ENCODE measurements around the gene MYLIP. TPM values are rescaled to one million over a fixed set of nuclear protein-coding genes. Genes with fewer than 3 reads are reported as not detected.

The MYLIP gene
- total RNA-seq, 1 donor from 2014 or later = 12.9 TPM

GRCh38 chr6:16132909-16133308 lies 4.0 kb downstream of the MYLIP start:
- TF ChIP-seq CTCF (IDR thresholded peaks at IDR 0.05; ENCODE audit: partially characterized antibody, unreplicated experiment) = no peak
- Mint-ChIP-seq H3K36me3 (ENCODE audit: unreplicated experiment) (no peaks in the 10 kb centered on the region), H3K9me3 (ENCODE audit: unreplicated experiment) (peaks cover 3% of the 10 kb centered on the region), H3K4me3 (ENCODE audit: unreplicated experiment) (peak overlapping the region; percentile 36), H3K4me1 (ENCODE audit: low read depth, unreplicated experiment) (peaks cover 27% of the 10 kb centered on the region), H3K27me3 (ENCODE audit: unreplicated experiment) (no peaks in the 10 kb centered on the region), H3K27ac (ENCODE audit: unreplicated experiment) (no peak overlapping the region)
- no peak for DNase-seq

GRCh38 chr6:16134430-16134829 lies 5.5 kb downstream of the MYLIP start:
- Mint-ChIP-seq H3K27me3 (ENCODE audit: unreplicated experiment) (no peaks in the 10 kb centered on the region), H3K27ac (ENCODE audit: unreplicated experiment) (no peak overlapping the region), H3K4me3 (ENCODE audit: unreplicated experiment) (no peak overlapping the region), H3K36me3 (ENCODE audit: unreplicated experiment) (no peaks in the 10 kb centered on the region), H3K9me3 (ENCODE audit: unreplicated experiment) (peaks cover 3% of the 10 kb centered on the region), H3K4me1 (ENCODE audit: low read depth, unreplicated experiment) (peaks cover 32% of the 10 kb centered on the region)
- DNase-seq = no peak
- no peak for TF ChIP-seq CTCF (IDR thresholded peaks at IDR 0.05; ENCODE audit: partially characterized antibody, unreplicated experiment)

GRCh38 chr6:16135066-16135465 lies 6.2 kb downstream of the MYLIP start:
- no peak for TF ChIP-seq CTCF (IDR thresholded peaks at IDR 0.05; ENCODE audit: partially characterized antibody, unreplicated experiment)
- no peak for DNase-seq
- H3K9me3 Mint-ChIP-seq (ENCODE audit: unreplicated experiment) = no peaks in the 10 kb centered on the region
- H3K36me3 Mint-ChIP-seq (ENCODE audit: unreplicated experiment) = no peaks in the 10 kb centered on the region
- peaks cover 35% of the 10 kb centered on the region for H3K4me1 Mint-ChIP-seq (ENCODE audit: low read depth, unreplicated experiment)
- H3K27me3 Mint-ChIP-seq (ENCODE audit: unreplicated experiment) = no peaks in the 10 kb centered on the region
- no peak overlapping the region for H3K27ac Mint-ChIP-seq (ENCODE audit: unreplicated experiment)
- H3K4me3 Mint-ChIP-seq (ENCODE audit: unreplicated experiment) = peak overlapping the region; percentile 52

- Mint-ChIP-seq H3K4me1 (ENCODE audit: low read depth, unreplicated experiment) (peaks cover 38% of the 10 kb centered on the region), H3K27me3 (ENCODE audit: unreplicated experiment) (no peaks in the 10 kb centered on the region), H3K4me3 (ENCODE audit: unreplicated experiment) (no peak overlapping the region), H3K27ac (ENCODE audit: unreplicated experiment) (no peak overlapping the region), H3K36me3 (ENCODE audit: unreplicated experiment) (no peaks in the 10 kb centered on the region), H3K9me3 (ENCODE audit: unreplicated experiment) (peaks cover 3% of the 10 kb centered on the region)
- no peak for DNase-seq
- TF ChIP-seq CTCF (IDR thresholded peaks at IDR 0.05; ENCODE audit: partially characterized antibody, unreplicated experiment) = no peak
Observed at GRCh38 chr6:16136091-16136490, 7.2 kb downstream of the MYLIP start.

GRCh38 chr6:16136621-16137450 lies 8.0 kb downstream of the MYLIP start:
- H3K9me3 Mint-ChIP-seq (ENCODE audit: unreplicated experiment) = peaks cover 3% of the 10 kb centered on the region
- no peaks in the 10 kb centered on the region for H3K27me3 Mint-ChIP-seq (ENCODE audit: unreplicated experiment)
- H3K27ac Mint-ChIP-seq (ENCODE audit: unreplicated experiment) = no peak overlapping the region
- DNase-seq = no peak
- no peak overlapping the region for H3K4me3 Mint-ChIP-seq (ENCODE audit: unreplicated experiment)
- peaks cover 35% of the 10 kb centered on the region for H3K4me1 Mint-ChIP-seq (ENCODE audit: low read depth, unreplicated experiment)
- no peak for TF ChIP-seq CTCF (IDR thresholded peaks at IDR 0.05; ENCODE audit: partially characterized antibody, unreplicated experiment)
- no peaks in the 10 kb centered on the region for H3K36me3 Mint-ChIP-seq (ENCODE audit: unreplicated experiment)

Measured in glutamatergic neuron (in vitro differentiated cells).